GDM1 (cell line): ENCODE measurements around the gene MMGT1.

Experiments
- DNase-seq: peaks from one replicate; lab custom pipeline; 2025; lab: John Stamatoyannopoulos, UW

Gene MMGT1

GRCh38 chrX:135973548-135974278, at the start of gene MMGT1:
Gene MMGT1, minus strand, starts transcription at chrX:135973988. Its CDS starts 313 bp downstream, at chrX:135973675.
- peak; percentile 73 for DNase-seq

GRCh38 chrX:136021903-136022302, 48.1 kb upstream of the MMGT1 start:
- DNase-seq, result no peak

- DNase-seq, result no peak
These were observed 47.4 kb upstream of the MMGT1 start for GRCh38 chrX:136021160-136021559.

- no peak for DNase-seq
These were observed 45.4 kb upstream of the MMGT1 start for GRCh38 chrX:136019226-136019625.

GRCh38 chrX:136016881-136017280, 43.1 kb upstream of the MMGT1 start:
- DNase-seq, result no peak

- no peak for DNase-seq
These were observed 41.2 kb upstream of the MMGT1 start for GRCh38 chrX:136015016-136015415.

- DNase-seq, result no peak
These were observed 14.5 kb upstream of the MMGT1 start for GRCh38 chrX:135988245-135988644.

GRCh38 chrX:135985973-135986310, 12.2 kb upstream of the MMGT1 start:
- no peak for DNase-seq

- DNase-seq, result peak; percentile 61
These were observed 11.6 kb upstream of the MMGT1 start, which contains the start of gene SLC9A6 for GRCh38 chrX:135985157-135985972. Gene SLC9A6, plus strand, starts transcription at chrX:135985435. Its CDS starts 224 bp downstream, at chrX:135985659.

- DNase-seq, result no peak
These were observed 11.0 kb upstream of the MMGT1 start for GRCh38 chrX:135984791-135985156.

GRCh38 chrX:135984256-135984655, 10.5 kb upstream of the MMGT1 start:
- DNase-seq, result no peak

GRCh38 chrX:135982860-135983259, 9.1 kb upstream of the MMGT1 start:
- no peak for DNase-seq

- no peak for DNase-seq
These were observed 7.9 kb upstream of the MMGT1 start for GRCh38 chrX:135981668-135982067.

GRCh38 chrX:135981010-135981409, 7.2 kb upstream of the MMGT1 start:
- DNase-seq, result no peak

- DNase-seq, result no peak
These were observed 3.8 kb upstream of the MMGT1 start for GRCh38 chrX:135977611-135978010.

GRCh38 chrX:135975421-135975820, 1.6 kb upstream of the MMGT1 start:
- no peak for DNase-seq

GRCh38 chrX:135974279-135974856, 580 bp upstream of the MMGT1 start:
- DNase-seq, result peak; percentile 66

GRCh38 chrX:135973025-135973547, 702 bp downstream of the MMGT1 start:
- no peak for DNase-seq

GRCh38 chrX:135951291-135951690, 22.5 kb downstream of the MMGT1 start:
- DNase-seq, result no peak

- DNase-seq, result no peak
These were observed 29.3 kb downstream of the MMGT1 start for GRCh38 chrX:135944486-135944885.

GRCh38 chrX:135931644-135932487, 41.9 kb downstream of the MMGT1 start:
- peak; percentile 23 for DNase-seq

GRCh38 chrX:135927897-135928296, 45.9 kb downstream of the MMGT1 start:
- no peak for DNase-seq
